HG03571 (cell line): Measurements from ENCODE around the gene POLR2F.
"Not testable (repeated sequence)": the region's sequence is repeated elsewhere in the genome, so short reads cannot be mapped to it uniquely, and the experiment has no call there.

ENCODE experiments used
- ATAC-seq: cut with Tn5 transposase; IDR thresholded peaks from one replicate; pipeline ENCODE4 v1.9.1; 2021; ENCODE audit not compliant: unreplicated experiment

POLR2F gene

DNA sequence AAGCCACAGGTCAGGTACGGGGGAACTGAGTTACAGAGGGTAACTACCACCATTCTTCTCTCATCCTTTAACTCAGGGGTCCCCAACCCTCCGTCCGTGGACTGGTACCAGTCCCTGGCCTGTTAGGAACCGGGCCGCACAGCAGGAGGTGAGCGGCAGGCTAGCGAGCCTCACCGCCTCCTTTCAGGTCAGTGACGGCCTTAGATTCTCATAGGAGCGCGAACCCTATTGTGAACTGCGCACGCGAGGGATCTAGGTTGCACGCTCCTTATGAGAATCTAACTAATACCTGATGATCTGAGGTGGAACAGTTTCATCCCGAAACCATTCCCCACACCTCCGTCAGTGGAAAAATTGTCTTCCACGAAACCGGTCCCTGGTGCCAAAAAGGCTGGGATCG lies 870 bp upstream of the POLR2F start:
- ATAC-seq = not testable (repeated sequence)

- ATAC-seq = no peak
Measured at GRCh38 chr22:37953062-37953436, 450 bp upstream of the POLR2F start.

DNA sequence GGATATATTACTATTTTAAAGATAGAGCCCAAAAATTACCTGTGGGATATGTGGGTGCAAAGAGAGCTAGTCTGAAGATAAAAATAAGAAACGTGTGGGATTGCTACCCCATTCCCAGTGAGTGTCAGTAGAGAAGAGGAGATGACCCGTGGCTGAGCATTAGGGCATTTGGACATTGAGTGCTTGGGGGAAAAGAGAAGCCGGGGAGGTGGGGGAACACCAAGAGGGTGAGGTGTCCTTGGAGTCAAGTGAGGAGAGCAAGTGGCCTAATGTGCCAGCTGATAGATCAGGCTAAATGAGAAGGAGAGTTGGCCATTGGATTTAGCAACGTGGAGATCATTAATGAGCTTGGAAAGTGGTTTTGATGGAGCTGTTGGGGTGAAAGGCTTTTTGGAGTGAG lies 1.2 kb downstream of the POLR2F start:
- ATAC-seq = no peak

- ATAC-seq = not testable (repeated sequence)
Measured at GRCh38 chr22:37955825-37956397, 2.4 kb downstream of the POLR2F start.

- no peak for ATAC-seq
Measured at GRCh38 chr22:37957232-37957631, 3.7 kb downstream of the POLR2F start.

GRCh38 chr22:37959231-37959825 lies 5.8 kb downstream of the POLR2F start:
- no peak for ATAC-seq

GRCh38 chr22:37961062-37961461 lies 7.6 kb downstream of the POLR2F start:
- ATAC-seq = no peak

DNA sequence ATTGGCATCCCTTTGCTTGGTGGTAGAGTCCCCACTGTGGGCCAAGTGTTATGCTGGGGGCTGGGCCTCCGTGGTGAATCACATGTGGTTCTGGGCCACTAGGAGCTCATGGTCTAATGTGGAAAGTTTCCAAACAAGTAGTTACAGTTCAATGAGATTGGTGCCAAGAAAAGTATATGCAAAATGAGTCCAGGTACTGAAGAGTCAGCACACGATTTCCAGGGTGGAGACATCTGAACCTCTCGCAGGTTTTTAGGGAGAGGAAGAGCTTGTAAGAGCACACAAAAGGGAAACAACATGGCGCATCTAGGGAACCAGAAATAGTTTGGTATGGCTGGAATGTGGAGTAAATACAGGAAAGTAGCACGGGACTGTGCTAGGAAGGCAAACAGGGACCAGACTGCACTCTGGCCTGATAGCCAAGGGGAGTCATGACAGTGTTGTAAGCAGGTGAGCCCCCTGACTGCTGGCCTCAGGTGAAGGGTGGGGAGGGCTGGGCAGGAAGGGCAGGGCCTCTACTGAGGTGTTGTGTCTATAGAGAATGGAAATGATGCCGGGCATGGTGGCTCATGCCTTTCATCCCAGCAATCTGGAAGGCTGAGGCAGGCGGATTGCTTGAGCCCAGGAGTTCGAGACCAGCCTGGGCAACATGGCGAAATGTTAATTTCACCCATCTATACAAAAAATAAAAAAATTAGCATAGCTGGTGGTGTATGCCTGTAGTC lies 12.6 kb downstream of the POLR2F start:
- no peak for ATAC-seq

- ATAC-seq = no peak
Measured at GRCh38 chr22:37967147-37967546, 13.6 kb downstream of the POLR2F start.

DNA sequence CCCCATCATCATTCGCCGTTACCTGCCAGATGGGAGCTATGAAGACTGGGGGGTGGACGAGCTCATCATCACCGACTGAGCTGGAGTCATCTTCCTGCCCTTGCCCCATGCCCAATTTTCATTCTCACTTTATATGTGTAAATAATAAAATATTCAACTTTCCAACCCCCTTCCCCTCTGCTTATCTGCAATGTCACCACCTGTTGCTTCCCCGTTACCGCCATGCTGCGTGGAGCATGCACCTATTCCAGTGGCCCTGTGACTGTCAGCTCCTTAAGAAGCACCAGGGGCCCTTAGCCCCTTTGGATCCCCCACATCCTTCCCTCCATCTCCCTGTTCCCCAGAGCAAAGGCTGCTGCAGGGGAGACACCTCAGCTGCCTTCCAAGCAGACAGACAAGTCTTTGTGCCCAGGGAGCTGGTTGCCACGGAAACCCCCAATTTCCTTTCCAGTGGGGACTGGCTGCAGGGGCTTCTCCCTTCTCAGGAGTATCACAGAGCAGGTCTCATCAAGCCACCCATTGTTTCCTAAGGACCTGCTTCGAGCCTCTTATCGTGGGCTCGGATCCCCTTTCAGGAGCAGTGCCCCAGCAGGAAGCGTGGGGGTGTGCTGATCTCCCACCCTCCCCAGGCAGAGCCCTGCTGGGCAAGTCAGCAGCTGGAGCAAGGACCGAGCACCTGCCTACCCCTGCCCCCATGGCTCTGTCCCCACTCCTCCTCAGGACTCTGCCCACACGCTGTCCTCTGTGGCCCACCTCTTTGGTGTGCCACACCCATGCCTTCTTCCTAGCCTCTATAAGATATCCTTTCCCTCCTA lies 14.3 kb downstream of the POLR2F start:
- no peak for ATAC-seq

DNA sequence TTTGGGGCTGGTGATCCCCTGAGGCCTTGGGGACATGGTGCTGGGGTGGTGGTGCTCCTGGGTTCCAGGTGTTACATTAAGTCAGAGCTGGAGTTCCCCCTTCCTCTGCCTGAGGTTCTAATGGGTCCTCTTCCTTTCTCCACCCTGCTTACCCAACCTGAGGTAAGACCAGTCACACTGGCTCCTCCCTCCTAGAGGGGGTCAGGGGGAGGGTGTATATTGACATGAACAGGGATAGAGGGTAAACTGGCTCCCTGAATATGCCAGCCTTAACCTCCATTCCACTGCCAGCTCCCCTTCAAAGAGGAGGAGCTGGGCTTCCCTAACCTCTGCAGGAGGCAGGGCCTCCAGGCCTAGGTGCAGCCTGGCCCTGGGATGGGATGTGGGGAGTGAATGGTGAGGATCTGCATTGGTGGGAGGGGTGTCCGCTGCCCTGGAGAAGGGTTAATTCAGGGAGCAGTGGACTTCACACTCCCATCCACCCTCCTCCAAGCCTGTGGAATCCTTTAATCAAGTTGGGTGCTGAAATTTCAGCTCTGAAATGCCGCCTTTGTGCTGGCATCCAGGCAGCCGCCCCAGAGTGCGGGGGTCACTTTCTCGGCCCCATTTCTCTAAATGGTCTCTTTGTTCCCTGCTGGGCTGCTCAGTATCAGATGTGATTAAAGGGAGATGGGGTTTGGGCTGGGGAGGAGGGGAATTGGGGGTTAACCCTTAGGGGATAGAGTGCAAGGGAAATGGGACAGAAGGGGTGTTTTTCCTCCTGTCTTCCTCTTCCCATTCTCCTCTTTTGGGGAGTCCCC lies 15.2 kb downstream of the POLR2F start:
- ATAC-seq = no peak

DNA sequence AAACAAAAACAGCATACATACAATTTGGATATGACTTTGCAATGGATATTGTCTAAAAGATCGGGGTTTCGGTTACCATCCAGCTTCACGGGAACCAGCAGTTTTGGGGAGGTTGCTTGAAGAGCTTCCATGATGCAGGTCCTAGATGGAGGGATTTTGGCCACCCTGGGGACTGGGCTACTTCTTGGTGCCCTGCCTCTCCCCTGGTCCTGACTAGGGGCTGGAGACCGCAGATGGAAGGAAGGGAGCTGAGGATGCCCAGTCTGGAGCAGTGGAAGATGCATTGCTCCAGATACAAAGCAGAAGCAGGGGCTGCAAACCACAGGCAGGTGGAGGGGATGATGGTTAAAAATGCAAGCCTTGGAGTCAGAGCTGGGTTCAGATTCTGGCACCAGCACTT lies 17.4 kb downstream of the POLR2F start:
- no peak for ATAC-seq

DNA sequence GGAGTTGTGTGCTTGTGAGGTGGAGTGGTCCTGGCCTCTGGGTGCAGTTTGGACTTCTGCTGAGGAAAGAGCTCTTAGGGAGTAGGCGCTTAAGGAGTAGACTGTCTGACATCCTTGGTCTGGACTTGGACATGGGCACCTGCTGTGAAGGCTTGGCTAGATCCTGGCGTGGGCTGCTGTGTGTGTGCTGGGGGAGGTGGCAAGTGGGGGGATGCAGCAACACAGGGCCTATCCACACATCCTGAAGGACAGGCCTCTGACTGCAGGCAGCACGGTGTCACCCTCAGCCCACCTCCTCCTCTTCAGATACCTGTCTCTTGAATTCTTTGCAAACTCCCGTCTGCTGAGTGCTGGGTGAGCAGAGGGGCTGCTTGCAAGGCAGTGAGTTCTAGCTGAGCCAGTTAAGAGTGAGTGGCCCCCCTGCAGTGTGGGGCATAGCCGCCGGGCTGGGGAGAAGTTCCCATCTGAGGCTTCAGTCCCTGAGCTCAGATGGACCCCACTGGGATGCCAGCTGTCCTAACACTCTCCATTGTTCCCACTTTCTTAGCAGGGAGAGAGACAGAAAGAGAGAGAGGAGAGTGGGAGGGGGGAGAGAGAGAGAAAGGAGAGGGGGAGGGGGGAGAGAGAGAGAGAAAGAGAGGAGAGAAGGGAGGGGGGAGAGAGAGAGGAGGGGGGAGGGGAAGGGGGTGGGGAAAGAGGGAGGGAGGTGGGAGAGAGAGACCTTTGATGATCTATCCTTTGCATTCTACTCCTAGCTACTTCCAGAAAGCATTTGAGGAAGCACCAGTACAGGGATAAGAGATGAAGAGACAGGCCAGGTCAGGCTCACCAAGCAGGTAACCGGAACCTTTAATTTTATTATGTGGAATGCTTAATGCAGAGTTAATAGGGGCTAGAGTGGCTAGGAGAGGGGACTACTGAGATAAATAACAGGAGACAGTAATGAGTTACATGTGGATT lies 18.3 kb downstream of the POLR2F start:
- ATAC-seq = no peak

DNA sequence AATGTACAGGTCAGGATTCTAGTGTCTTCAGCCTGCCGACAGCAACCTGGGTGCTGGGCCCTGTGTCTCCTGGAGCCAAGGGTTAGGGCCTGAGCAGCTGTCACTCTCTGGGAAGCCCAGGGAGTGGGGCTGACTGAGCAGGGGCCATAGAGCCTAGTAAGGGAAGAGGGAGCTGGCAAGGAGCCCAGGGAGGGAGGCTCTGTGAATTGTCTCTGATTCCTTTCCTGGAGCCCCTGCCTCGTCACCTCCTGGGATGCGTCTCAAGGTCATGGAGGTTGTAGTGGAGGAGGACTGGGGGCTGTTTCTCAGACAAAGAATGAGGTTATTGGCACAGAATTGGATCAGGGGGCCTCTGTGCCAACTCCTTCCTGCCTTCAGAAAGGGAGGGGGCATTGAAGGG lies 19.0 kb downstream of the POLR2F start:
- no peak for ATAC-seq

DNA sequence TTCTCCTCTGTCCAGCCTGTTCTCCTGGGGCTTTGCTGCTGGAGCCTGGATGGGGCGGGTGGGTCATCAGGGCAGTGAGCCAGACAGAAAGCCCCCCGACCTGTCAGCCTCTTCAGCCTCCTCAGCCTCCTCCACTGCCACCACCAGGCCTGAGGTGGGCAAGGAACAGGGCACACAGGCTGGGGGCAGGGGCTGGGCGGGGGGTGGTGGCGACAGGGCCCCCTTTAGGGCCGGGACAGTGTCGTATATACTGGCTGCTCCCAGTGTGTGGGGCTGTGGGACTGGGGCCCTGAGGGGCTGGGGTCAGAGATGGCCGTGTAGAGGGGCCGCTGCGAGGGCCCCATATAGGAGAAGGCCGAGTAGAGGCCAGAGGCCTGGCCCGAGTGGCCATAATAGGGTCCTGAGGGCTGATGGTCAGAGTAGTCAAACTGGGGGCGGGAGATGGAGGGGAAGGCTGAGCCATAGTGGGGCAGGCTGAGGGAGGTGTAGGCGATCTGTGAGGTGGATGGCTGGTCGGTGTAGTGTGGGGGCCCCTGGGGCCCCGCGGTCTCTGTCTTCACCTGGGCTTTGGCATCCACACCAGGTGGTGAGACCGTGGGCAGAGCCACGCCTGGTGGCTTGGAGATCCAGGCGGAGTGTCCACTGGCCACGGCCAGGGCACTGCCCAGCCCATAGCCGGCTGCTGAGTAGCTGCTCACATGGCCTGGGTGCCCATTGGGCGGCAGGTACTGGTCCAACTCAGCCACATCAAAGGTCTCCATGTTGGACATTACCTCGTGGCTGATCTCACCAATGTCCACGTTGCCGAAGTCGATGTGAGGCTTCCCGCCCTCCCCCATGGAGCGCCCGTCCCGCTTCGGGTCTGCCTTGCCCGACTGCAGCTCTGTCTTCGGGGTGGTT lies 20.0 kb downstream of the POLR2F start:
- ATAC-seq = no peak

DNA sequence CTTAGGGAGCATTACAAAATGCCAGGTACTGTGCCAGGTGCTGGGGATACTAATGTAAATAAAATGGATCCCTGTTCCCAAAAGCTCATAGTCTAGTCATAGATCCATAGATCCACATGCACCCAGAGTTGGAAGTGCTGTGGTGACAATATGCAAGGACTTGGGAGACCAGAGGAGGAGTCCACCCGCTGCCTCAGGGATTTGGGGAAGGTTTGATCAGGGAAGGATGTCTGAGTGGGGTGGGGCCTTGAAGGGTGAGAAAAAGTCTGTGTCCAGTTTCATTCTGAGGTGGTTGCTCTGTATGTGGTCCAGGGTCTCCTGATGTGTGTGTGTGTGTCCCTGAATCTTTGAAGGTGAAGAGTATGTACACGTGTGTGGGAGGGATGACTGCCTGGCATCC lies 21.7 kb downstream of the POLR2F start:
- no peak for ATAC-seq

DNA sequence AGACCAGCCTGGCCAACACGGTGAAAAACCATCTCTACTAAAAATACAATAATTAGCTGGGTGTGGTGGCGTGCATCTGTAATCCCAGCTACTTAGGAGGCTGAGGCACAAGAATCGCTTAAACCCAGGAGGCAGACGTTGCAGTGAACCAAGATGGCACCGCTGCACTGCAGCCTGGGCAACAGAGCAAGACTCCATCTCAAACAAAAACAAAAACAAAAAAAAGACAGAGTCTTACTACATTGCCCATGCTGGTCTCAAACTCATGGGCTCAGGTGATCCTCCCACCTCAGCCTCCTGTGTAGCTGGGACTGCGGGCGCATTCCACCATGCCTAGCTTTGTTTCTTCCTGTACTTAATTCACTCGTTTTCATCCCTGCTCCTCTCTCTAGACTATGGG lies 22.5 kb downstream of the POLR2F start:
- not testable (repeated sequence) for ATAC-seq

GRCh38 chr22:37976547-37976946 lies 23.0 kb downstream of the POLR2F start:
- no peak for ATAC-seq

- ATAC-seq = no peak
Measured at GRCh38 chr22:37979782-37980181, 26.3 kb downstream of the POLR2F start.
